ELR (cell line): Measurements from ENCODE around the gene FMO3.

Source experiments
- DNase-seq: peaks from one replicate; pipeline ENCODE4 v3.0.0-alpha.2; 2015; ENCODE audit warnings: low read depth

FMO3 gene

GRCh38 chr1:171116676-171117075 lies 26.0 kb downstream of the FMO3 start:
- no peak for DNase-seq

- no peak for DNase-seq
These were observed 26.4 kb downstream of the FMO3 start for GRCh38 chr1:171117085-171117484.

DNA sequence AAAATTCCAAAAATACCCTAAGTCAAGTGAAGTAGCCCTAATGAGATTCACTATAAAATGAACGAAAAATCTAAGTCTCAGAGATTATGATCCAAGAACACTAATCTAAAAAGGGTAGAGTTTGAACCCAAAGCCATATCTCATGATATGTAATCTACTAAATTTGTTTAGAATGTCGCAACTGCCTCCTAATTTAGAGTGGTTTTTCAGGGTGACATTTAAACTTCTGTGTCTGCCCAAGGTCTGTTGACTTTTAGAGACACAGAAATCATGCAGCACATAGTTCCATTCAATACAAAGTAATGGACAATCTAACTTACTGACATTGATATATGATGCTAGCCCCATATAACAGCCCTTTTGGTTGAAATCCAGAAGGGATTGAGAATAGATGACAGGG lies 28.9 kb downstream of the FMO3 start:
- no peak for DNase-seq

DNA sequence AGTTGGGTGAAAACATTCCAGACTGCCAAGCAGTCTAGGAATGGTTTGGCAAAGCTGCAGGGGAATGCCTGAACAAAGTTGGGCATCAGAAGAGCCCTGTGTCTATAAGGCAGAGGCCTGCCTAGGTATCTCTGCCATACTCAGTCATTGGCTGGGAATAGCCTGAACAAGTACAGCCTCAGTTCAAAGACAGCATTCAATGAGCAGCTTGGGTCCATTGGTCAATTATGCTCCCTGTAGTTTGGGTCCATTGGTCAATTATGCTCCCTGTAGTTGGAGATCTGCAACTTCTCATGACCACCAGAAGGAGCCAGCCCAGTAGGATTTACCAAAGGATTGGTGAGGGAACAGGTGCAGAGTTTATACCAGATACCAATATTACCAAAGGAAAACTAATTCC lies 31.6 kb downstream of the FMO3 start:
- no peak for DNase-seq

GRCh38 chr1:171122893-171123292 lies 32.2 kb downstream of the FMO3 start:
- no peak for DNase-seq

DNA sequence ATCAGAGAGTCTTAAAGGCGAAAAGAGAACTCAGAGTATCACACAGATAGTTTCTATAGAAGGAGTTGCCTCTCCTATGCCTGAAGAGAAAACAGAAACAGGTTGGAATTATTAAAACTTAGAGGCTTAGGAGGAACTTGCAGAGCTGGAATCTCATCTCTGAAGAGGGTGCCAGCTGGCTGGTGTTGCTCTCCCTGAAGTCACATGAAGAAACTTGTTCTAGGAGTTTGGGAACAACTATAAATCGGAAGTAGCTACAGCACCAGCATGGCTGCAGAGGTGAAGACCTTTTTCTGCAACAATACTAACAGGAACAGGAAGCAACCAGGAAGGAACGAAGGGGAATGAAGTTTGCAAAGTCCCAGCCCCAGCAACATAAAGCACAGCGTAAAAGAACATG lies 35.8 kb downstream of the FMO3 start:
- DNase-seq = no peak

DNA sequence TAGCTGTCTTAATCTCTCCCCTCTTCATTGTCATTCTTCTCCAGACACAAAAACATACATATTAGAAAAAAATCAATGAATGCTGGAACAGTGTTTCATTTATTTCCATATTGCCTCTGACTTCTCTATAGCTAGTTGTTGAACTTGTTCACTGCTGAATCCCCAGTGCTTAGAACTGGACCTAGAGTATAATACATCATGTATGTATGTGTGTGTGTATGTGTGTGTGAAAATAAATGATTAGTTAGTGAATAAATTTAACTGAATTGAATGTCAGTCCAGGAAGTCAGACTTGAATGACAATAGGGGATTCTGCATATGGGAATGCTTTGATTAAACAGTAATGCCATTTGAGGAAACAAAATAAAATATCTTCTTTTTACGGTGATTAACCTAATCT lies 36.4 kb downstream of the FMO3 start:
- DNase-seq = no peak

DNA sequence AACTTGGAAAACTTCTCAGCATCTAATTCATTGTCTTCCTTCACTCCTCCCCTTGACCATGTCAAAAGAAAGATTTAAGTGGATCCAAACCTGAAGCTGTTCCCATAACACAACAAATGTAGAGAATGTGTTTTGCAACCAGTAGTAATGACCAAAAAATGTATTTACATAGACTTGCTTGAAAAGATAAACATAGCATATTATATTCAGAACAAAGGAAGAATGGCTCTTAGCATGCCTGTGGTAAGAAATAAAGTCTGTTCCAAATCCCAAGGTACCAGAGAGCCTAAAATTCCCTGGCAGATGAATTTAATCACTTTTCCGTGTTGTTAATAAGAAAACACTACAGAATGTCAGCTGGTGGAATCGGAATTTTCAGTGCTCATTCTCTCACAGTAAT lies 36.8 kb downstream of the FMO3 start:
- no peak for DNase-seq

GRCh38 chr1:171128463-171128862 lies 37.8 kb downstream of the FMO3 start:
- no peak for DNase-seq

DNA sequence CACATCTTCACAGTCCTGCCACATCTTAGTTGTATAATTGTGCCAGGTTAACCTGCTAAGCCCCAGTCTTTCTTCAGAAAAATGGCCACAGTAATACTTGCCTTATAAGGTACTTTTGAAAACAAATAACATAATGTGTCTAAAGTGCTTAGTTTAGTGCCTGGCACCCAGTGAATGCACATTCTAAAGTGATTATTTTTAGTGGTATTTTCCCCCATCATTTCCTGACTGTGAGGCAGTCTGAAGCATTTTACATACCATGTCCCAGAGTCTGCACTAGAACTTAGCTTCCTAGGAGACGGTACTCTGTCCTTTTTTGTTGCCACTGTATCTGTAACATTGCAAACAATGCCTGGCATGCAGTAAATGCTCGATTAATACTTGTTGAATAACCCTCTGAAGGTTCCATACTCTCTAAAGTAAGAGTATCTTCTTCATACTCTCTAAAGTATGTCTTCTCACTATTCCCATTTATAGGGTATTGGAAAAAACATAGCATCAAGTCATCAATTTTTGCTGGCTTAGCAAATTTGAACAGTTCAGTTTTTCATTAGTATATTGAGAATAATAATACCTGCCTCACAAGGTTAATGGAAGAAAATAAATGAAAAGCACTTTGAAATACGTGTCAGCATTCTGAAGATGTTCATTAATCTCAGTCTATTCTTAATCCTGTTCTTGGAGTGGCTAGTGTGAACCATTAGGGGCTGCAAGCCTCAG lies 43.7 kb downstream of the FMO3 start:
- DNase-seq = no peak

DNA sequence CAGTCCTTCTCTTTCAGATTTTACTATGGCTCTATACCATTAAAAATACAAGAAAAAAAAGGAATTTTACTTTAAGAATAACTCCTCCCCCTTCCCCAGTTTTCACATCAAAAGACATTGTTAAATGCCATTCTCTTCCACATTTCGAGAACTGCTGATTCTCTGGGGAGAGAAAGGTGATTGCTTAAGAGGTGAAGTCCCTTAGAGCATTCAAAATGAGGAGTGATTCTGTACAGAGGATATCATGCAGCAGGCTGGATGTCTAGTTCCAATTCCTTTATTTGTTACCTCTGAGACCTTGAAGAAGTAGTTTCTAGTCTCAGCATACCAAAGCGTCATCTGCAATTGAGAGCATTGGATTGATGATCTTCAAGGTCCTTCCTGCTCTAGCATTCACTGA lies 46.9 kb downstream of the FMO3 start:
- DNase-seq = no peak

- no peak for DNase-seq
These were observed 48.3 kb downstream of the FMO3 start for GRCh38 chr1:171138980-171139379.

- no peak for DNase-seq
These were observed 49.2 kb downstream of the FMO3 start for GRCh38 chr1:171139890-171140289.

GRCh38 chr1:171140401-171140800 lies 49.7 kb downstream of the FMO3 start:
- DNase-seq = no peak

GRCh38 chr1:171140956-171141687 lies 50.4 kb downstream of the FMO3 start:
- no peak for DNase-seq

DNA sequence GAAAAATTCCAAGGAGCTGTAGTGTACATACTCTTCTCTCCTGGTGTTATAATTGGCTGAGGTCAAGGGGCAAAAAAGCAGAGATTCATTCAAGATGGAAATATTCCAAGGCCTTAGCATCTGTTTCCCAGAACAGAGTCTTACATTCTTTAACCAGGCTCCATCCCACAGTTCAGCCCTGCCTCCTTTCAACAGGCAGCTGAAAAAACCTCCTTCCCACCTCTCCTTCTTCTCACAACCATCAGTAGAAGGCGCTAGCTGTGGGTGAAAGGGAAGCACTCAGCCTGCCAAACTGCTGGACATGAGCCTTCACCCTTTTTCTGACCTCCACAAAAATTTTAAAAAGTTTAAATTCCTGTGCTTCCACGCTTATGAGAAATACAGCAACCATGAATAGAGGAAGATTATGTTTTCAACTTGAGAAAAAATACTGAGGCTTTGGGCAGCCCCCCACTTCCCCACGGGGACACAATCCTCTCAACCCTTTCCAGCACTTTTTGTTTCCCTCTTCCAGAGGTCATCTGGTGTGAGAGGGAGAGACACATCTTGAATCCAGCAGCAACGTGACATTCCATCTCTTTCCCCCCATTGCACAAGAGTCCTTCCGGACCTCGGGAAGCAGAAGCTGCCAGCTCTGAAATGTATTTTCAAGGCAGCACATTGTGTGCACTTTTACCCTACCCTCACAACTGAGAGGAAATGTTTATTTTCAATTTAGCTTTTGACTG lies 51.1 kb downstream of the FMO3 start:
- DNase-seq = no peak

DNA sequence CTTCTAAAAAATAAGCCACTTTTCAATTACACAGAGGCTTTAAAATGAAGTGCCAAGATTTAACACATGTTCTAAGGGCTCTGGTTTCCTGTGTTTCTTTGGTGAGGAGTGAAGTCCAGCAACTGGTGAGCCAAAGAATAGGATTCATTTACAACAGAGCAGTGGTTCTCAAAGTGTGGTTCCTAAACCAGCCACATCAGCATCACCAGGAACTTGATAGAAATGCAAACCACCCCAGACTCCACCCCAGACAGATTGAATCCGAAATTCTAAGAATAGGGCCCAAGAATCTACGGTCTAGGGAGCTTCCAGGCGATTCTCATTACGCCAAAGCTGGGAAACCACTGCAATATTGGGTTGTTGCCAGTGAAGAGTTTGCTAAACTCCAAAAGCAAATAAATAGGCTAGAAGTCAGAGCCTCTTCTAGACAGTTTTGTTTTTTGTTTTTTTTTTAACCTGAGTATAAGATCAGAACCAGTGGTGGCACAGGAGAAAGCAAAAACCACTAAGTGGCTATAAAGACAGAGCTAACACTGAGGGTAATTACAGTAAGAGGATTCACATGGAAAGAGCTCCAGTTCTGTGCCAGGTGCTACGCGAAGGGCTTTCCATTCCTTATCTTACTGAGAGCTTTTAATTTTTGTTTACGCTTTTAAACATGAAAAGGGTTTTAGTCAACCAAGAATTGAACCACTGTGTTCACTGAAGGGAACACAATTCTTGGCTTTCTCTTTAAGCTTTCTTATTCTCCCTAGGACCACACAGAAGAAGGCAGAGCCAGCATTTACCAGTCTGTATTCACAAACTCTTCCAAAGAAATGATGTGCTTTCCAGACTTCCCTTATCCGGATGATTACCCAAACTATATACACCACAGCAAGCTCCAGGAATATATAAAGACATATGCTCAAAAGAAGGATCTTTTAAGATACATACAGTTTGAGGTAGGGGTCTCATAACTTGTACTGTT lies 52.0 kb downstream of the FMO3 start:
- no peak for DNase-seq

GRCh38 chr1:171150156-171150555 lies 59.5 kb downstream of the FMO3 start:
- no peak for DNase-seq

GRCh38 chr1:171152549-171152948 lies 61.8 kb downstream of the FMO3 start:
- no peak for DNase-seq

- no peak for DNase-seq
These were observed 64.8 kb downstream of the FMO3 start for GRCh38 chr1:171155484-171155883.

DNA sequence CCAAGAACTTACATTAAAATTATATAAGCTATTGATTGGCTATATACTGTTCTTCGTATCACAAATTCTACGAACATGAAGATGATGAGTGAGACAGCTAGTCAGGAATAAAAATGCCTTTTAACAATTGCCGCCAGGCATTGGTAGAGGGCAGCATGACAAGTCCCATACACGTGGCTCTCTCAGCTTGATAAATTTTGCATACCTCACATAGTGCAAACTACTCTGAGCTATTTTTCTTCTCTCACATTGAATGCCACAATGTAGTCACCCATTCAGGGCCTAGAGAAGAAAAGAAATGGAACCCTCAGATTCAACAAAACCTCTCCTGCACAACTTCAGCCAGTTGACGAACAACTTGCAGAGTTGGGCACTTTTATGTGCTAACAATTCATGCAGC lies 67.4 kb downstream of the FMO3 start:
- no peak for DNase-seq

DNA sequence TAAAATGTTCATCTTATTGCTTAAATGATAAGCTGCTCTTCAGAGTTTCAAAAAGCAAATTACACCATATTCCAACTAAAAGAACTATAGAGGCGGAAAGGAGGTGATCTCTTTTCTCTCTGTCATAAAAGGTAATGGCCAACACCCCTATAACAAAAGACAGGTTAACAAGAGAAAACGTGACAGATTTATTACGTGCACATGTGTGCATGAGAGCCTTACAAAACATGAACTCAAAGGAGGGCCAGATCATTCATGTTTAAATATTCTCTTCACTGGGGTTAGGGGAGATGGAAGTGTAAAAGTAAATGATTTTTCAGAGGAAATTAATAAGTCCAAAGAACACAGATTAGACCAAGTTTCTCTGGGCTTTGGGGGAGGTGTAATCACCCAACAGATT lies 67.8 kb downstream of the FMO3 start:
- DNase-seq = no peak
